IMR-90 (cell line): ENCODE data around the gene ZNF236. TPM values are rescaled to one million over a fixed set of nuclear protein-coding genes. Genes with fewer than 3 reads are reported as not detected.

Source experiments
- ATAC-seq: fragments of 200-7000 bp; cut with Tn5 transposase; 2 replicates; pipeline ENCODE4 v1.9.1; 2020; ENCODE audit warnings: low read depth, mild to moderate bottlenecking, moderate library complexity
- BruUV-seq: library from RNA; stranded (reverse); fragments of 400-500 nt; replicated peaks from 2 replicates; lab custom pipeline; 2021; lab: Mats Ljungman, UMichigan
- CTCF ChIA-PET: fragments of 300-600 bp; formaldehyde crosslinking; extraction: SDS; loops from one replicate; lab custom pipeline; 2021; ENCODE audit warnings: antibody characterized with exemption; lab: Yijun Ruan, JAX
- POLR2A ChIA-PET: fragments of 300-600 bp; sonication (Branson Sonifier 250); formaldehyde crosslinking; loops from one replicate; lab custom pipeline; 2022; ENCODE audit warnings: antibody characterized with exemption; ENCODE audit not compliant: unreplicated experiment; lab: Charles Lee
- DNase-seq: peaks from one replicate; pipeline ENCODE4 v3.0.0; 2013
- H2AFZ ChIP-seq: replicated peaks from 2 replicates; pipeline ENCODE3; 2013; ENCODE audit warnings: low read length, mild to moderate bottlenecking; ENCODE audit not compliant: poor library complexity
- H2AK5ac ChIP-seq: 2 replicates; pipeline ENCODE4 v1.6.1; 2013; ENCODE audit warnings: low read depth, low read length, inconsistent platforms
- H2AK9ac ChIP-seq: replicated peaks from 2 replicates; pipeline ENCODE3; 2013; ENCODE audit warnings: mild to moderate bottlenecking, low read depth, low read length, moderate library complexity; ENCODE audit not compliant: poor library complexity
- H2BK120ac ChIP-seq: 2 replicates; pipeline ENCODE4 v1.6.1; 2013; ENCODE audit warnings: low read depth, low read length, inconsistent platforms
- H2BK15ac ChIP-seq: 3 replicates; pipeline ENCODE4 v1.6.1; 2013; ENCODE audit warnings: low read depth, low read length, inconsistent platforms
- H2BK20ac ChIP-seq: 2 replicates; pipeline ENCODE4 v1.6.1; 2013; ENCODE audit warnings: low read depth, mild to moderate bottlenecking, inconsistent platforms, low read length, moderate library complexity
- H2BK5ac ChIP-seq: 2 replicates; pipeline ENCODE4 v1.6.1; 2013; ENCODE audit warnings: mild to moderate bottlenecking, low read depth, low read length, inconsistent platforms; ENCODE audit not compliant: poor library complexity, severe bottlenecking
- H3K14ac ChIP-seq: replicated peaks from 2 replicates; pipeline ENCODE4 v1.6.1; 2013; ENCODE audit warnings: low read depth, low read length, inconsistent platforms
- H3K18ac ChIP-seq: 2 replicates; pipeline ENCODE4 v1.6.1; 2013; ENCODE audit warnings: low read depth, low read length, control low read depth
- H3K23ac ChIP-seq: 2 replicates; pipeline ENCODE4 v1.6.1; 2013; ENCODE audit warnings: low read depth, low read length, inconsistent platforms
- H3K27ac ChIP-seq: 2 replicates; pipeline ENCODE4 v1.5.1; 2013; ENCODE audit warnings: mild to moderate bottlenecking, control low read depth, low read length; ENCODE audit not compliant: insufficient read depth
- H3K27me3 ChIP-seq: 2 replicates; pipeline ENCODE4 v1.6.1; 2013; ENCODE audit warnings: low read length; ENCODE audit not compliant: control insufficient read depth, insufficient read depth
- H3K36me3 ChIP-seq: 2 replicates; pipeline ENCODE4 v1.6.1; 2013; ENCODE audit warnings: low read length, mixed read lengths; ENCODE audit not compliant: control insufficient read depth, insufficient read depth
- H3K4ac ChIP-seq: 2 replicates; pipeline ENCODE4 v1.6.1; 2013; ENCODE audit warnings: low read depth, low read length, inconsistent platforms
- H3K4me1 ChIP-seq: 2 replicates; pipeline ENCODE4 v1.6.1; 2013; ENCODE audit warnings: low read length, mixed read lengths; ENCODE audit not compliant: control insufficient read depth, insufficient read depth
- H3K4me2 ChIP-seq: 2 replicates; pipeline ENCODE4 v1.6.1; 2013; ENCODE audit warnings: low read depth, mild to moderate bottlenecking, control low read depth, low read length, moderate library complexity
- H3K4me3 ChIP-seq: 2 replicates; pipeline ENCODE4 v1.5.1; 2013; ENCODE audit warnings: low read depth, mild to moderate bottlenecking, control low read depth, low read length, moderate library complexity; ENCODE audit not compliant: insufficient read depth
- H3K56ac ChIP-seq: 2 replicates; pipeline ENCODE4 v1.6.1; 2013; ENCODE audit warnings: low read length, inconsistent platforms; ENCODE audit not compliant: insufficient read depth; ENCODE audit errors: extremely low read depth
- H3K79me1 ChIP-seq, 2 experiments: 2 replicates each; pipeline ENCODE4 v1.6.1; 2013; ENCODE audit warnings: low read length in 2 of 2, inconsistent platforms in 1 of 2, low read depth in 1 of 2
- H3K9ac ChIP-seq: 2 replicates; pipeline ENCODE4 v1.6.1; 2013; ENCODE audit warnings: low read depth, low read length, control low read depth
- H3K9me1 ChIP-seq: 2 replicates; pipeline ENCODE4 v1.6.1; 2013; ENCODE audit warnings: low read length, inconsistent platforms; ENCODE audit not compliant: insufficient read depth
- H3K9me3 ChIP-seq: 2 replicates; pipeline ENCODE4 v1.6.1; 2013; ENCODE audit warnings: low read length; ENCODE audit not compliant: control insufficient read depth, insufficient read depth
- H4K20me1 ChIP-seq: 2 replicates; pipeline ENCODE4 v1.6.1; 2013; ENCODE audit warnings: low read length, inconsistent platforms; ENCODE audit not compliant: insufficient read depth
- H4K5ac ChIP-seq: 2 replicates; pipeline ENCODE4 v1.6.1; 2013; ENCODE audit warnings: mild to moderate bottlenecking, low read depth, low read length, control low read depth
- H4K8ac ChIP-seq, 2 experiments: 2 replicates each; pipeline ENCODE4 v1.6.1; 2013; ENCODE audit warnings: low read depth in 2 of 2, low read length in 2 of 2, control low read depth in 1 of 2, inconsistent platforms in 1 of 2
- H4K91ac ChIP-seq: 2 replicates; pipeline ENCODE4 v1.6.1; 2013; ENCODE audit warnings: low read depth, low read length, inconsistent platforms; ENCODE audit not compliant: insufficient read depth
- NFE2L2 ChIP-seq: fragments of 150-350 bp; IDR thresholded peaks from 2 replicates; pipeline ENCODE4 v1.6.1; 2016; ENCODE audit warnings: low read depth, mild to moderate bottlenecking, low read length
- POLR2A ChIP-seq: IDR thresholded peaks from 2 replicates; pipeline ENCODE4 v1.6.1; 2012; ENCODE audit warnings: mild to moderate bottlenecking, low read depth, low read length
- RFX5 ChIP-seq: IDR thresholded peaks from 2 replicates; pipeline ENCODE4 v1.8.0; 2012; ENCODE audit warnings: low read depth, mild to moderate bottlenecking, low read length, moderate library complexity
- SMC3 ChIP-seq: fragments of 150-350 bp; IDR thresholded peaks from 2 replicates; pipeline ENCODE4 v1.6.1; 2016; ENCODE audit warnings: low read depth, mild to moderate bottlenecking, antibody characterized with exemption, low read length, moderate library complexity
- WGBS, 2 experiments: methylation state at CpG; one replicate each; pipeline versions ENCODE4 v1.1.5 to v1.1.7; 2013; ENCODE audit warnings: missing lambda C conversion rate in 2 of 2; ENCODE audit not compliant: insufficient read length in 1 of 2; ENCODE audit errors: extremely low coverage in 2 of 2; 5-methylcytosine and 5-hydroxymethylcytosine counted together
- dilution Hi-C: fragments of 300-500 bp; cut with HindIII; formaldehyde crosslinking; loops from one replicate; pipeline ENCODE4 v1.14.3; 2018; ENCODE audit warnings: low sequenced_read_pairs; ENCODE audit not compliant: unreplicated experiment
- in situ Hi-C: fragments of 300-500 bp; cut with MboI; formaldehyde crosslinking; loops from 3 replicates; pipeline ENCODE4 v1.14.3; 2019; ENCODE audit warnings: low sequenced_read_pairs, inconsistent platforms, mixed read lengths
- intact Hi-C: fragments of 100-400 bp; cut with micrococcal nuclease; formaldehyde crosslinking; loops from 2 replicates; pipeline ENCODE4 v1.10.0; 2022
- polyA plus RNA-seq, 3 experiments: library from polyadenylated mRNA; depleted of rRNA; stranded (reverse); fragments of >200 nt; gene quantifications; 2 replicates each; pipeline ENCODE4 v1.2.3, GENCODE V29; 2012; ENCODE audit warnings: low replicate concordance in 1 of 3
- total RNA-seq: library from RNA; depleted of rRNA; stranded (reverse); fragments of >200 nt; gene quantifications from 2 replicates; pipeline ENCODE4 v1.2.3, GENCODE V29; 2012
- TF ChIP-seq, protein P1 (sequence below): fragments of 150-350 bp; IDR thresholded peaks from 2 replicates; pipeline ENCODE4 v1.6.1; 2016; ENCODE audit warnings: low read depth, mild to moderate bottlenecking, low read length, moderate library complexity, borderline replicate concordance
- TF ChIP-seq, protein P2 (sequence below): conservative IDR thresholded peaks from 2 replicates; pipeline ENCODE4 v1.5.1; 2012; ENCODE audit warnings: mild to moderate bottlenecking, low read depth, low read length, improper control_type of control experiment

ZNF236 gene
- total and polyA plus RNA-seq, 2 of the 4 experiments (the other 2 are of a cell fraction): 3.6 to 9.7 TPM

- H4K20me1 ChIP-seq: no peaks in the 10 kb centered on the region
- TF ChIP-seq, protein P1, sequence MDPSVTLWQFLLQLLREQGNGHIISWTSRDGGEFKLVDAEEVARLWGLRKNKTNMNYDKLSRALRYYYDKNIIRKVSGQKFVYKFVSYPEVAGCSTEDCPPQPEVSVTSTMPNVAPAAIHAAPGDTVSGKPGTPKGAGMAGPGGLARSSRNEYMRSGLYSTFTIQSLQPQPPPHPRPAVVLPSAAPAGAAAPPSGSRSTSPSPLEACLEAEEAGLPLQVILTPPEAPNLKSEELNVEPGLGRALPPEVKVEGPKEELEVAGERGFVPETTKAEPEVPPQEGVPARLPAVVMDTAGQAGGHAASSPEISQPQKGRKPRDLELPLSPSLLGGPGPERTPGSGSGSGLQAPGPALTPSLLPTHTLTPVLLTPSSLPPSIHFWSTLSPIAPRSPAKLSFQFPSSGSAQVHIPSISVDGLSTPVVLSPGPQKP: no peak
- TF ChIP-seq NFE2L2 (no peak), RFX5 (no peak), SMC3 (no peak), POLR2A (no peak)
- TF ChIP-seq, protein P2, sequence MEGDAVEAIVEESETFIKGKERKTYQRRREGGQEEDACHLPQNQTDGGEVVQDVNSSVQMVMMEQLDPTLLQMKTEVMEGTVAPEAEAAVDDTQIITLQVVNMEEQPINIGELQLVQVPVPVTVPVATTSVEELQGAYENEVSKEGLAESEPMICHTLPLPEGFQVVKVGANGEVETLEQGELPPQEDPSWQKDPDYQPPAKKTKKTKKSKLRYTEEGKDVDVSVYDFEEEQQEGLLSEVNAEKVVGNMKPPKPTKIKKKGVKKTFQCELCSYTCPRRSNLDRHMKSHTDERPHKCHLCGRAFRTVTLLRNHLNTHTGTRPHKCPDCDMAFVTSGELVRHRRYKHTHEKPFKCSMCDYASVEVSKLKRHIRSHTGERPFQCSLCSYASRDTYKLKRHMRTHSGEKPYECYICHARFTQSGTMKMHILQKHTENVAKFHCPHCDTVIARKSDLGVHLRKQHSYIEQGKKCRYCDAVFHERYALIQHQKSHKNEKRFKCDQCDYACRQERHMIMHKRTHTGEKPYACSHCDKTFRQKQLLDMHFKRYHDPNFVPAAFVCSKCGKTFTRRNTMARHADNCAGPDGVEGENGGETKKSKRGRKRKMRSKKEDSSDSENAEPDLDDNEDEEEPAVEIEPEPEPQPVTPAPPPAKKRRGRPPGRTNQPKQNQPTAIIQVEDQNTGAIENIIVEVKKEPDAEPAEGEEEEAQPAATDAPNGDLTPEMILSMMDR: no peak
- ChIA-PET POLR2A (no interaction called here), CTCF (no interaction called here)
- H2AK9ac ChIP-seq: no peak overlapping the region
- H3K14ac ChIP-seq: no peak overlapping the region
- intact Hi-C loops: no loop called here
- H4K5ac ChIP-seq: no peak overlapping the region
- H4K8ac ChIP-seq: no peak overlapping the region
- H4K91ac ChIP-seq: no peak overlapping the region
- H3K23ac ChIP-seq: no peak overlapping the region
- no peak overlapping the region for H2BK5ac ChIP-seq
- H3K4me3 ChIP-seq: no peak overlapping the region
- no peak overlapping the region for H3K4ac ChIP-seq
- H3K9ac ChIP-seq: no peak overlapping the region
- no peak overlapping the region for H3K56ac ChIP-seq
- no peak overlapping the region for H2AFZ ChIP-seq
- in situ Hi-C loops: no loop called here
- H3K4me2 ChIP-seq: no peak overlapping the region
- 83% methylated on average over 1 of the region's 6 CpGs; no CpG with 5 or more reads in 1 of the 2 experiments for WGBS, 2 experiments
- no peaks in the 10 kb centered on the region for H3K9me3 ChIP-seq
- H3K18ac ChIP-seq: no peak overlapping the region
- no peak overlapping the region for H3K27ac ChIP-seq
- no TSS peak for BruUV-seq
- dilution Hi-C loops: no loop called here
- H3K9me1 ChIP-seq: no peaks in the 10 kb centered on the region; the same call in 1 of the 2 replicates
- no peak overlapping the region for H2BK20ac ChIP-seq
- H2BK120ac ChIP-seq: no peak overlapping the region
- no peaks in the 10 kb centered on the region for H3K27me3 ChIP-seq
- H2BK15ac ChIP-seq: no peak overlapping the region
- H3K4me1 ChIP-seq: peaks cover 13% of the 10 kb centered on the region
- peaks cover 0 to 5% of the 10 kb centered on the region in 2 experiments; a peak in 1 of 4 replicates for H3K79me1 ChIP-seq
- peaks cover 16% of the 10 kb centered on the region for H3K36me3 ChIP-seq
- DNase-seq: no peak
- ATAC-seq: no peak
- H2AK5ac ChIP-seq: no peak overlapping the region
Measured at GRCh38 chr18:76931171-76931570, 108.8 kb downstream of the ZNF236 start.
